ENCODE data around the gene L3MBTL1.

DNA sequence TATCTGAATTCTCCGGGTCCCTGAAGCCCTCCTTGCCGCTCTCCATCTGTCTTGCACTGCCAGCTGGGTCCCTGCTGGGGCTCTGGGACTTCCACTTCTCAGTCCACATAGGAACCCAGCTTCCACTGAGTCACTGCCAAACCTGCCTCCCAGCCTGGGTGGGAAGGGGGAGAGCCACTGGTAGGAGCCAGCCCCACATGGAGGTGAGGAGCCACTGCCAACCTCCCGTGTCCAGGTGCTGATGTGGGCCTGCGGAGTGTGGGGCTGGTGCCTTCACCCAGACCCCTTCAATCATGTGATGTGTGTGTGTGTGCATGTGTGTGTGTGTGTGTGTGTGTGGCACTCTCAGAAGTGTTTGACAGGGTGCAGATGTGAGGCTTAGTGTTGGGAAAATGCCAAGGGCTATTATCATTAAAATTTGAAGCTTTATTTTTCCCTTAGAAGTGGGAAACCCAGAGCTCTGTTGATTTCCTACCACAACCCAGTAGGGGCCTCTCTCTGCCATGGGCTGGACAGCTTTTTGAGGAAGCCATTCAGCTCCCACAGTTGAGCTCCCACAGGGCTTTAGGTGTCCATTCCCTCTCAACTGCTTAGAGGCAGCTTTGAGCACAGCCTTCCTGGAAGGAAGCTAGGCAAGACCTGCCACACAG lies 42.0 kb downstream of the L3MBTL1 start:
- TF ChIP-seq, protein P1, sequence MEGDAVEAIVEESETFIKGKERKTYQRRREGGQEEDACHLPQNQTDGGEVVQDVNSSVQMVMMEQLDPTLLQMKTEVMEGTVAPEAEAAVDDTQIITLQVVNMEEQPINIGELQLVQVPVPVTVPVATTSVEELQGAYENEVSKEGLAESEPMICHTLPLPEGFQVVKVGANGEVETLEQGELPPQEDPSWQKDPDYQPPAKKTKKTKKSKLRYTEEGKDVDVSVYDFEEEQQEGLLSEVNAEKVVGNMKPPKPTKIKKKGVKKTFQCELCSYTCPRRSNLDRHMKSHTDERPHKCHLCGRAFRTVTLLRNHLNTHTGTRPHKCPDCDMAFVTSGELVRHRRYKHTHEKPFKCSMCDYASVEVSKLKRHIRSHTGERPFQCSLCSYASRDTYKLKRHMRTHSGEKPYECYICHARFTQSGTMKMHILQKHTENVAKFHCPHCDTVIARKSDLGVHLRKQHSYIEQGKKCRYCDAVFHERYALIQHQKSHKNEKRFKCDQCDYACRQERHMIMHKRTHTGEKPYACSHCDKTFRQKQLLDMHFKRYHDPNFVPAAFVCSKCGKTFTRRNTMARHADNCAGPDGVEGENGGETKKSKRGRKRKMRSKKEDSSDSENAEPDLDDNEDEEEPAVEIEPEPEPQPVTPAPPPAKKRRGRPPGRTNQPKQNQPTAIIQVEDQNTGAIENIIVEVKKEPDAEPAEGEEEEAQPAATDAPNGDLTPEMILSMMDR (IDR thresholded peaks at IDR 0.05), result no peak
- no peak for TF ChIP-seq ZFX (IDR thresholded peaks at IDR 0.05; ENCODE audit: borderline replicate concordance)

All from 22Rv1 (cell line).